Small intestine (tissue), 7 donors: ENCODE data around the gene HRH3. TPM values are rescaled to one million over a fixed set of nuclear protein-coding genes. Genes with fewer than 3 reads are reported as not detected.

Experiments
- DNase-seq, 2 donors: peaks; one replicate each; pipeline versions ENCODE4 v3.0.0 to v3.0.0-alpha.2; 2013
- FAIRE-seq: peaks from 2 replicates; lab custom pipeline; 2012; peaks lifted over from hg19 to GRCh38; lab: Jason Lieb, UNC
- H3K27ac ChIP-seq, 3 donors: one replicate each; pipeline ENCODE4 v1.5.1; 2013; ENCODE audit warnings: low read length in 2 of 3, mild to moderate bottlenecking in 2 of 3, control low read depth in 1 of 3, inconsistent platforms in 1 of 3, low read depth in 1 of 3, moderate library complexity in 1 of 3
- H3K27me3 ChIP-seq, 3 donors: one replicate each; pipeline ENCODE4 v1.6.1; 2013; ENCODE audit warnings: low read length in 3 of 3, inconsistent platforms in 1 of 3; ENCODE audit not compliant: control insufficient read depth in 3 of 3, insufficient read depth in 3 of 3
- H3K36me3 ChIP-seq, 3 donors: one replicate each; pipeline ENCODE4 v1.6.1; 2013; ENCODE audit warnings: low read length in 3 of 3, inconsistent platforms in 1 of 3, low read depth in 1 of 3, mild to moderate bottlenecking in 1 of 3, moderate library complexity in 1 of 3; ENCODE audit not compliant: control insufficient read depth in 3 of 3, insufficient read depth in 2 of 3
- H3K4me1 ChIP-seq, 3 donors: one replicate each; pipeline ENCODE4 v1.6.1; 2013; ENCODE audit warnings: low read length in 2 of 3, inconsistent platforms in 1 of 3, low read depth in 1 of 3, mild to moderate bottlenecking in 1 of 3, moderate library complexity in 1 of 3; ENCODE audit not compliant: control insufficient read depth in 3 of 3, insufficient read depth in 2 of 3
- H3K4me3 ChIP-seq, 3 donors: one replicate each; pipeline ENCODE4 v1.5.1; 2013; ENCODE audit warnings: low read length in 3 of 3, control low read depth in 1 of 3, inconsistent platforms in 1 of 3, low read depth in 1 of 3, mild to moderate bottlenecking in 1 of 3, moderate library complexity in 1 of 3
- H3K9me3 ChIP-seq, 2 donors: one replicate each; pipeline ENCODE4 v1.6.1; 2013; ENCODE audit warnings: low read depth in 1 of 2, low read length in 1 of 2; ENCODE audit not compliant: control insufficient read depth in 2 of 2, insufficient read depth in 1 of 2
- WGBS, 3 donors: extraction: QIAGEN DNeasy Blood & Tissue Kit; methylation state at CpG; one replicate each; pipeline ENCODE4 v1.1.7; 2013; 5-methylcytosine and 5-hydroxymethylcytosine counted together
- polyA plus RNA-seq, 4 donors: library from polyadenylated mRNA; stranded (reverse) in 3 of 4; unstranded in 1 of 4; fragments of 200-250 nt in 3 of 4; fragments of 120-200 nt in 1 of 4; gene quantifications; one replicate each; pipeline versions ENCODE4 v1.2.1 to v1.2.3, GENCODE V29; 2013
- donor health status: healthy with polysubstance abuse.
- donor health status: control.
- donor health status: control.
- donor health status: Bipolar disorder and iron deficiency.
- donor health status: healthy.

HRH3 gene
- polyA plus RNA-seq, 4 donors: 0.06 to 0.31 TPM; not detected in 2

DNA sequence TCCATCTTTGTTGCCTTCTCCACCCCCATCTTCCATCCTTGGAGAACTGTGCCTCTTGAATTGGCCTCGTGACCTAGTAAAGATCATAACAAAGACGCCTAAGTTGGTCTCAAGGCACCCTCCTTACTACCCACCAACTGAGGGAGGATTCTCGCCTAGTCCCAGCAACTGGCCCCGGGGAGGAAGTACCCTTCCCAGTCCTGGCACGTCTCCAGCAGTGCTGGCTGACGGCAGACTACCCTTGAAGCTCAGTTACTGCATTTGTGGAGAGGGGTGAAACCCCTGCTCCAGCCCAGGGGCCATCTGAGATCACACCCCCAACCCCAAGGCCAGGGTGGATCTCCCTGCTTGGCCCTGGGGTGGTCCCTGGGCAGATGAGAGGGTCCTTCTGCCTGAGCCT is 16.1 kb upstream of the HRH3 start:
- DNase-seq: no peak
- Histone ChIP-seq H3K9me3 (peaks cover 0 to 4% of the 10 kb centered on the region in 2 donors), H3K27ac (no peak overlapping the region), H3K4me3 (no peak overlapping the region), H3K27me3 (peaks cover 0 to 2% (median 0%) of the 10 kb centered on the region in 3 donors), H3K36me3 (peaks cover 0 to 9% (median 0%) of the 10 kb centered on the region in 3 donors), H3K4me1 (peaks cover 4 to 11% (median 5%) of the 10 kb centered on the region in 3 donors)
- 61 to 75% (median 68%) methylated on average over 6 of the region's 6 CpGs for WGBS, 3 donors
- FAIRE-seq: no peak

DNA sequence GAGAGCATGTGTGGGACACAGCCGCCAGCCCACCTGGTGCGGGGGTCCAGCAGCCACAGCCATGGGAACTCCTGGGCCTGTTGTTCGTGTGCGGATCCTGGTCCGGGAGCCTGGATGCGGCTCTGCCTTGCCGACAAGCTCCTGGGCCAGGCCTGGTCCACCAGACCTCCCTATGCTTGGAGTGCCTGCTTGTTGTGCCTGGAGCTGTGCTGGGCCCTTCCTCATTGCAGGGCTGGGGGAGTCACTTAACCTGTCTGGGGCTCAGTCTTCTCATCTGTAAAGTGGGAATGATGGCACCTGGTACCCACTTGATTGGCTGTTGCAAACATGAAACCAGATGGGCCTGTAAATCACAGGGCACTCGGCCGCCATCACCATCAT is 15.7 kb upstream of the HRH3 start:
- no peak for FAIRE-seq
- WGBS, 3 donors: 92 to 95% (median 95%) methylated on average over 9 of the region's 9 CpGs
- Histone ChIP-seq H3K27ac (no peak overlapping the region), H3K9me3 (peaks cover 0 to 4% of the 10 kb centered on the region in 2 donors), H3K27me3 (peaks cover 0 to 2% (median 0%) of the 10 kb centered on the region in 3 donors), H3K4me1 (peaks cover 4 to 8% (median 5%) of the 10 kb centered on the region in 3 donors), H3K4me3 (no peak overlapping the region), H3K36me3 (peaks cover 0 to 4% (median 0%) of the 10 kb centered on the region in 3 donors)
- no peak for DNase-seq

DNA sequence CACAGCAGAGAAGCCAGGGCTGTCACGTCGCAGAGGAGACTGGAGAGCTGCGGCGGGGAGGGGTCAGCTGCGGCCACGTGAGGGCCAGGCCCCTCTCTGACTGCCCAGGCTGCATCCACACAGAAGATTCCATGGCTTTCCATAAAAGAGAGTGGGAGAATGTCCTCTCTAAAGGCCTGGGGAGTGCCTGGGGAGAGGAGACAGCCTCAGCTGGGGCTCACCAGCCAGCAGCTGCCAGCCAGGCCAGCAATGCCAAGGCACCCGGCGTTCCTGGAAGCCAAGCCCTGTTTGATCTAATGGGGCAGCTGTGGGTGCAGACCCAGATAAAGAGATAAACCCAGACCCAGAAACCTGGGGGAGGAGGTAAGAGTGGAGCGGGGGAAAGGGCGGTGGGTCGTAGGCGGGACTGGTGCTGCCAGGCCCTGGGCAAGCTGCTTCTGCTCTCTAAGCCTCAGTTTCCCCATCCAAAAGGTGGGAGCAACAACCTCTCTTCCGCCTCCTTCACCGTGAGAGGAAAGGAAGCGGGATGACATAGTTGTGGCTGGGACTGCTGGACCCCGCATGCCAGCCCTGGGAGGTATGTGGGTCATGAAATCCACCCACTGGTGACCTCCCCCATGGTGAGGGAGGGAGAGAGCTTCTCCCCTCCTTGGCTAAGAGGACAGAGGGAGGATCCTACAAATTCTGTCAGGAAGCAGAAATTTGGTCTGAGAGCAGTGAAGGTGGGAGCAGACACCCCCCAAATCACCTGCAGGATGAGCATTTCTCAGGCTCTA is 15.1 kb upstream of the HRH3 start:
- Histone ChIP-seq H3K4me1 (peaks cover 4 to 8% (median 5%) of the 10 kb centered on the region in 3 donors), H3K4me3 (no peak overlapping the region), H3K9me3 (peaks cover 0 to 4% of the 10 kb centered on the region in 2 donors), H3K27ac (no peak overlapping the region), H3K27me3 (peaks cover 0 to 2% (median 0%) of the 10 kb centered on the region in 3 donors), H3K36me3 (peaks cover 0 to 3% (median 0%) of the 10 kb centered on the region in 3 donors)
- 77 to 80% (median 77%) methylated on average over 15 to 16 of the region's 16 CpGs for WGBS, 3 donors
- DNase-seq: no peak
- FAIRE-seq: no peak

DNA sequence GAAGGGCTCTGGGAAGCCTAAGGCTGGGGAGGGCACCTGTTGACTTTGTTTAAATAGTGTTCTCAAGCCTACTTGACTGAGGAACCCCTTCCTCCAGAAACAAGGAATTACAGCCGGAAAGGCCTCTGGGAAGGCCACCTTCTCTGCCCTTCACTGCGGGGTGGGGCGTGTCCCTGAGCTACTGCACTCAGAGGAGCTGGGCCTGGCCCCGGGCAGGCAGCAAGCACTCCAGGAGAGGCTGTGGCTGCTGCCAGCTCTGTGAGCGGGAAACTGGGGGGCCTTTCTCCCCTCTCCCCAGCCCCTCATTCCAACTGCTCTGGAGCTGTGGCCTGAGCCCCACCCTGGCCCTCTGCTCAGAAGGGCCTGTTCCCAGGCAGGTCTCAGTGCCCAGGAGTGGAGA is 14.3 kb upstream of the HRH3 start:
- peaks cover 0 to 2% (median 0%) of the 10 kb centered on the region in 3 donors for H3K27me3 ChIP-seq
- H3K27ac ChIP-seq: no peak overlapping the region
- peaks cover 1 to 5% (median 5%) of the 10 kb centered on the region in 3 donors for H3K4me1 ChIP-seq
- peaks cover 0 to 4% of the 10 kb centered on the region in 2 donors for H3K9me3 ChIP-seq
- H3K4me3 ChIP-seq: no peak overlapping the region
- peak in 1 of 2 donors; percentile 17 for DNase-seq
- 36 to 56% (median 36%) methylated on average over 5 of the region's 5 CpGs for WGBS, 3 donors
- H3K36me3 ChIP-seq: no peaks in the 10 kb centered on the region
- no peak for FAIRE-seq

DNA sequence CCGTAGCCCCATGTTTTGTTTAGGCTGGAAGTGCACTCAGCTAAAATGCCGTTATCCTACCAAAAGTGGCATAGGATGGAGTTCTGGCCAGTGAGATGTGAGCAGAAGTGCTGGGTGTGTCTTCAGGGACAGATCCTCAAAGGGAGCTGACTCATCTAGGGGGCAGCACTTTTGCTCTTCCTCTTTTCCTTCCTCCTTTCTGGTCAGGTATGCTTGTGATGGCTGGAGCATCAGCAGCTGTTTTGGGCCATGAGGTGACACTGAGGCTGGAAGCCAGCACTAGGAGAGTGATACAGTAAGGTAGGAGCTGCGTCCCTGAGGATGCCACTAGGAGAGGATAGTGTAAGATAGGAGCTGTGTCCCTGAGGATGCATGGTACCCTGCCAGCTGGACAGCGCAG is 13.6 kb upstream of the HRH3 start:
- FAIRE-seq (no peak), DNase-seq (no peak)
- H3K9me3 ChIP-seq: peaks cover 0 to 4% of the 10 kb centered on the region in 2 donors
- peaks cover 0 to 2% (median 0%) of the 10 kb centered on the region in 3 donors for H3K27me3 ChIP-seq
- H3K36me3 ChIP-seq: no peaks in the 10 kb centered on the region
- WGBS, 3 donors: 83 to 89% (median 88%) methylated on average over 4 of the region's 4 CpGs
- H3K4me3 ChIP-seq: no peak overlapping the region
- no peak overlapping the region for H3K27ac ChIP-seq
- H3K4me1 ChIP-seq: peaks cover 0 to 5% (median 4%) of the 10 kb centered on the region in 3 donors

DNA sequence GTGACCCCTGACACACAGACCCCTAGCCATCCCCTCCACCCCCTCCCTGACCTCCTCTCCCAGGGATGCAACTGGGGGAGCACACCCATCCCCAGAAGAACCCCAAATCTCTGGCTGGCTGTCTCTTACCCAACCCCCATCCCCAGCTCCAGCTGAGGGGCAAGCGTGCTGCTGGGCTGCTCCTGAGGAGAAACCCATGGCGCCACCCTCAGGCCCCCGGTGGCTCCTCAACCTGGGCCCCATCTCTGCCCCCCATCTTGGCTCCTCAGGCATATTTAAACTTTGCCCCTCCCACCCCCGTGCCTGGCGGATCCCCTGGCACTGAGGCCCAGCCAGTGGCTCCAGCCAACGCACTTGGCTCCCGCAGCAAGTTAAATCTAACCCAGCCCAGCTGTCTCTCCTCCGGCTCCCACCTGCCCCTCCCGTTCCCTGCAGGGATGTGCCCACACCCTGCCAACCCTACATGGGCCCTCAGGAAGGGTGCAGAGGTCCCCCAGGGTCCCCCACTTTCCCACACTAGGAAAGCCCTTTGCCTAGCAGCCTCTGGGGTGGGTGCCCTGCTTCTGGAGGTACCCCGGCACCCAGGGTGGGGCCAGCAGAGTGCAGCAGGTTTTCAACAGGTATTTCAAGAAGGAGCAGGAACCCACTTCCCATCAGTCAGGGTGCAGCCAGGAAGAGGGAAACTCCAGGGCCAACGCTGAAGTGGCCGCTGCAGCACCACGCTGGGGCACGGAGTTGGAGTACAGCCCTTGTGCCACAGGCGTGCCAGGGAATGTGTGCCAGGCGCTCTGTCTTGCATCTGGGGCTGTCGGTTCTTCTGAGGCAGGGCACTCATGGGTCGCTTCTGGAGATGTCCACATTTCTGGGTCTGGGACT is 12.9 kb upstream of the HRH3 start:
- Histone ChIP-seq H3K27ac (no peak overlapping the region), H3K4me3 (no peak overlapping the region), H3K9me3 (peaks cover 0 to 4% of the 10 kb centered on the region in 2 donors), H3K4me1 (peaks cover 0 to 5% (median 4%) of the 10 kb centered on the region in 3 donors), H3K36me3 (no peaks in the 10 kb centered on the region), H3K27me3 (peaks cover 0 to 2% (median 0%) of the 10 kb centered on the region in 3 donors)
- WGBS, 3 donors: 62 to 70% (median 69%) methylated on average over 17 to 18 of the region's 18 CpGs
- FAIRE-seq (no peak), DNase-seq (no peak)

DNA sequence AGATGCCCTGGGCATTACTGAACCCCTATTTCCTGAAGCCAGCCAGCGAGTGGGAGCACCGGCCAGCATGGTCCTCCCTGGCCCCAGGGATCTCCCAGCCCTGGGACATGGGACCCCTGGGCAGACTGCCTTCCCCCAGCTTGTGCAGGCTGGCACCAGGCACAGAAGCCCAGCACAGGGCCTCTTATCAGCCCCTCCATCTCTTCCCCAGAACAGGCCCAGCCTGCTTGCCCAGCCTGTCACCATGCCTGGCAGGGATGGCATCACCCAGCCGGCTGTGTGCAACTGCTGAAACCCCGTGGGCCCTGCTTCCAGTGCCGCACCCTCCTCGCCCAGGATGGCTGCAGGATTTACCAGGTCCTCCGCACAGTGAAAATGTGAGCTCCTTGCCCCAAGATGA is 12.1 kb upstream of the HRH3 start:
- H3K27me3 ChIP-seq: peaks cover 0 to 2% (median 0%) of the 10 kb centered on the region in 3 donors
- H3K4me3 ChIP-seq: no peak overlapping the region
- no peaks in the 10 kb centered on the region for H3K4me1 ChIP-seq
- H3K36me3 ChIP-seq: no peaks in the 10 kb centered on the region
- H3K9me3 ChIP-seq: peaks cover 0 to 4% of the 10 kb centered on the region in 2 donors
- no peak overlapping the region for H3K27ac ChIP-seq
- 65 to 83% (median 70%) methylated on average over 7 of the region's 7 CpGs for WGBS, 3 donors
- FAIRE-seq (no peak), DNase-seq (no peak)

DNA sequence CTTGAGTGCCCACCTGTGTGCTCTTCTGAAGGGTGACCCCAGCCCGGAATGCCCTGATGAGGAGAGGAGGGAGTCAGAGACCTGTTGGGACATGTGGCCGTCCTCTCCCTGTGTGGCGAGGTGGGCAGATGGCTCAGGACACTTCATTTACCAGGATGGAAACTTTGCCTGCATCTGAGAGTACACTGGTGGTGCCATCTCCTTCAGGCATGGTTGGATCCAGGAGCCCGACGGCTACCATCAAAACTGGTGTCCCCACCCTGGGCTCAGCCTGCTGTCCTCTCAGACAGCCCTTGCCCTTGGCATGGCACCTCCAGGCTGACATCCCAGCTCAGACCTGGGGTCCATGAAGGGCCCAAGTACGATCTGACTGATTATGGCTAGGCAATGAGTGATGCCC is 11.2 kb upstream of the HRH3 start:
- H3K27me3 ChIP-seq: peaks cover 0 to 2% (median 0%) of the 10 kb centered on the region in 3 donors
- WGBS, 3 donors: 83 to 94% (median 89%) methylated on average over 6 of the region's 6 CpGs
- H3K27ac ChIP-seq: no peak overlapping the region
- H3K4me1 ChIP-seq: no peaks in the 10 kb centered on the region
- FAIRE-seq: no peak
- no peak for DNase-seq
- H3K4me3 ChIP-seq: no peak overlapping the region
- H3K36me3 ChIP-seq: no peaks in the 10 kb centered on the region
- peaks cover 0 to 4% of the 10 kb centered on the region in 2 donors for H3K9me3 ChIP-seq
